NCI-H1436 treated with DMSO at 0.1 percent for 48 hours (cell line): ENCODE results near the gene WNT4.

Source experiments
- DNase-seq: peaks from one replicate; lab custom pipeline; 2025; lab: John Stamatoyannopoulos, UW

The WNT4 gene

DNA sequence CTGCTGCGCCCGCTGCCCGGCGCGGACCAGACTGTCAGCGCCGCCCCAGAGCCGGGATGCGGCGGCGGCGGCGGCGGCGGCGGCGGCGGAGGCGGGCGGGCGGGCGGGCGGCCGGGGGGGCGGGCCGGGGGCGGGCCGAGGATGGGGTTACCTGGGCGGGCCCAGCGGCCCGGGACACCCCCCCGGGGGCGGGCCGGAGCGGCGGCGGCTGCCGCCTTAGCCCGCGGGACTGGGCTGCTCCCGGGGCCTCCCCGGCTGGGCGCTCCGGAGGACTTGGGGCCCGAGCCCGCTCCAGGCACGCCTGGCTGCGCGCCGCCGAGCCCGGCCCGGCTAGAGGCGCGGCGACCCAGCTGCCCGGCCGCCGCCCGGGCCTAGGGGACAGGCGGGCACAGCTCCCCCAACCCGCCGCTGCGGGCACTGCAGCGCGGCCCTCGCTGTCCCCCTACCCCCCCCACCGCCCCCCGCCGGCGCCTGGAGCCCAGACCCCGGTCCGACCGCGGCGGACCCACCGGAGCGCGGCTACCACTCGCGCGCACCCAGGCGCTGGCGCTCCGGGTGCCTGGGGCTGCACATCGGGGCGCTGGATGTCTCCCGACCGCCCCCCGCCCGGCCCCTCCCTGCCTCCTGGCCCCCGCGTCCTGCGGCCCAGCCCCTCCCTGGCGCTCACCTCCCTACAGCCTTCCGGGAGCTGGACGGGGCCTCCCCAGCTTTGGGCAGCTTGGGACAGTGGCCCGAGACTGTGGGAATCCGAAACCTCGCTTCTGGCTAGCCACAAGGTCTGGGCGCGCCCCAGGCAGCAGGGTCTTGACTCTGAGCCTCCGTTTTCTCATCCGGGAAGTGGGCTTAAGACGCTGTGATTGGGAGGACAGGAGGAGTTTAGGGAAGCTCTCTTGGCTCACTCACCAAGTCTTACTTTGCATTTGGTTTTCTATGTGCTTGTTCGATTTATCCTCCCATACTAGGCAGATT, at the start of gene WNT4:
Gene WNT4 (minus strand): TSS at position 33 of the 969 bp plus-strand sequence. CDS start 175 bp downstream, outside the sequence.
- DNase-seq = no peak

DNA sequence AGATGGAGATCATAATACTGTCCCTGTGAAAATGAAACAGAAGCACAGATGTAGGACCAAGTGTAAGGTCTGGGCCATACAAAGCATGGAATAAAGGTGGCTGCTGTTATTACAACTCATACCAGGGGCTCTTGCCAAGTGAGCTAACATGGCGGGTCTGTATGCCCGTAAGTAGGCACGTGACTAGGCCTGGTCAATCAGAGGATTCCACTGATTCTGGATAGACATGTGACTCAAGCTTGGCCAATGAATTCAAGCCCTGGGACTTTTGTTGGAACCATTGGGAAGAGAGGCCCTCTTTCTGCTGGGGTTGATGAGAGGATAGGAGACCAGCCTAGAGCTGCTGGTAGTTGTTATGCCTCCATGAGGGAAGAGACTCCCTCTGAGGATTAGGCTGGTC, 47.8 kb upstream of the WNT4 start:
- no peak for DNase-seq

DNA sequence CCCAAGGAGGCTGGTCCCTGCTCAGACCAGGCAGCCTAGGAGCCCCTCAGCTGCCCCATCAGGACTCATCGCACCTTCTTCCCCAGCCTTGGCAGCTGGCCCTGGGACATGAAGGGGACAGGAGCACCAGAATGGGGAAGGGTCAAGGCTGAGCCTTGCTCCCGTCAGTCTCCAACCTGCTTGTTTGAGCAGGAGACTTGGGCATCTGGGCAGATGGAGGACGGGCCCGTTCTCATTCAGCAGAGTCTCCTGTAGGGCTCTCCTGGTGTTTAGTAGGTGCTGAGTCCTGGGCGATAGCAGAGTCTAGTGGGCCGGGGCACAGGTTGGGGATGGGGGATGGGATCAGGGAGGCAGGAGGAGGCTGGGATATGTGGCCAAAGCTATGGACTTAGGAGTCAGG, 47.4 kb upstream of the WNT4 start:
- no peak for DNase-seq

DNA sequence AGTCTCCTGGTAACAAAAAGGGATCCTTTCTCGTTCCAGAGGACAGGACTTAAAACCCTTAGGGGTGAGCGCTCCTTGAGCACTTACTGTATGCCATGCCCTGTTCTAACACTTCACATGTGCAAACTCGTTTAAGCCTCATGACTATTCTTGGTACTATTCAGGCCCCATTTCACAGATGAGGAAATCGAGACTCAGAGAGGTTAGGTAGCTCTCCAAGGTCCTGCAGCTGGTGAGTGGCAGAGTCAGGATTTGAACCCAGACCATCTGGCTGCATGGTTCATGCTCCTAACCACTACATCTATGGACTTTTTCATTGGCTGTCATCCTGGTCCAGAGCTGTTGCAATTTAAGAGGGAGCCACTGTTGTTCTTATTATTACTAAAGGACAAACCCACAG, 46.7 kb upstream of the WNT4 start:
- DNase-seq = no peak

DNA sequence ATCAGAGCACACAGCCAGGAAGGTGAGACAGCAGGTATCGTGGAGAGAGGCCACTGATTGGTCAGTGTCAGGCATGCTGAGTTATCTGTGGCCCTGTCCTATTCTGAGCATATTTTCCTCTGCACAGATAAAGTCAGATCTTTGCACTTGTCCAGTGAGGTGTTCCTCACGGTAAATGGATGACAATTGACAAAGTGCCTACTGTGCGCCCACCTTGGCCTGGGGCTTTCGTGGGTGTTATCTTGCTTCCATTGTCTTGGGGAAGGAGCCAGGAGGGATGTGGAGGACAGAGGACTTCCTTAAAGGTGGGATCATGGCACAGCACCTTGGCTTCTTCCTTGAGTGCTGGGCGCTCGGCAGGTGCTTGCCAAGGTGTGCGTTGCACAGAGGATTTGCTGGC, 46.0 kb upstream of the WNT4 start:
- no peak for DNase-seq

DNA sequence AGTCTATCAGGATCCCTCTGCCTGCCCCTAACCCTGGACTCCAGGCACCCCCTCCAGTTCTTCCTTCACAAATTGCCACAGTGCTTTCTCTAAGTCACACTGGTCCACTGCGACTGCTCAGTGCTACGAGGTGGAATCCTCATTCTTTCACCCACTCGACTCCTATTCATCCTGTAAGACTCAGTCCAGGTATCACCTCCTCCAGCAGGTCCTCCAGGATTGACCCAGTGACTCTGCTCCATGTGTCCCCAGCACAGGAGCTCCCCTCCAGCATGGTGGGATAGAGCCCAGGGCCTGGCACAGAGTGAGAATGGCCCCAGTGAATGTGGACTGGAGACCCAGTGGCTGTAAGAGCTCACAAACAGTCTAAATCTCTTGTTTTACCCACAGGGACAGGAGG, 45.5 kb upstream of the WNT4 start:
- DNase-seq = no peak

DNA sequence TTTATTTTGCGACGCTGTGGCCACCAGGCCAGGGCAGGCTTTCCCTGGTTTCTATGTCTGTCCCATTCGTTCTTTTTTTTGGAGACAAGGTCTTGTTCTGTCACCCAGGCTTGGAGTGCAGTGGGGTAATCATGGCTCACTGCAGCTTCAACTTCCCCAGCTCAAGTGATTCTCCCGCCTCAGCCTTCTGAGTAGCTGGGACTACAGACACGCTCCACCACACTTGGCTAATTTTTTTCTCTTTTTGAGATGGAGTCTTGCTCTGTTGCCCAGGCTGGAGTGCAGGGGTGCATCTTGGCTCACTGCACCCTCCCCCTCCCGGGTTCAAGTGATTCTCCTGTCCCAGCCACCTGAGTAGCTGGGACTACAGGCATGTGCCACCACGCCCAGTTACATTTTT, 43.4 kb upstream of the WNT4 start:
- no peak for DNase-seq

DNA sequence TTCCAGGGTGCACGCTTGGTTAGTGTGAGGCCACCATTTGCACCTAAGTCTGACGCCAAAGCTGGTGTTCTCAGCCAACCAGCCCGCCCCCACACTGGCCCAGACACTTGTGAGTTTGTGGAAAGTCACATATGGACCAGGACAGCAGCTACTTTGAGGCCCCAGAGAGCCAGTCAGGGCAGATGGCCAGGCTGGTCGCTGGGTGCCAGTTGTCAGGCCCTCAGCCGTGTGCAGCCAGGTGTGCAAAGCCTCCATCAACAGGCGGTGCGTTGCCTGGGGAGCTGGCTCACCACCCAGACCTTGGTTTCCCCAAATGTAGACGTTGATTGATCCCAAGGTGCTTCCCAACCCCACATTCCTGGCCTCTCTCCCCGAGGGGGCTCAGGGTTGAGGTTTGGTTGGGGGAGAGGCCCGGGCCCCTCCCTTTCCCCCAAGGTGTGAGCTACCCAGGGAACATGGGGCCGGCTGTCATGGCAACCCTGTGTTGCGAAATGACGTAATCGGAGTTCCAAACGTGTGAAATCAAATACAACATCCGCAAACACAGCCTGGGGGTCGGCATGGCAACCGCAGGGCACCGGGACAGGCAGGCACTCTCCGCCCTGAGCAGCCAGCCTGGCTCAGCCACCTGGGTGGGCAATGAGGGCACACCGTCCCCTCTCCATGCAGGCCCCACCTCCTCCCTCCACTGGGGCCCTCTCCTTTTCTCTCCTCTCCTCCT, 42.2 kb upstream of the WNT4 start:
- peak; percentile 2 for DNase-seq

DNA sequence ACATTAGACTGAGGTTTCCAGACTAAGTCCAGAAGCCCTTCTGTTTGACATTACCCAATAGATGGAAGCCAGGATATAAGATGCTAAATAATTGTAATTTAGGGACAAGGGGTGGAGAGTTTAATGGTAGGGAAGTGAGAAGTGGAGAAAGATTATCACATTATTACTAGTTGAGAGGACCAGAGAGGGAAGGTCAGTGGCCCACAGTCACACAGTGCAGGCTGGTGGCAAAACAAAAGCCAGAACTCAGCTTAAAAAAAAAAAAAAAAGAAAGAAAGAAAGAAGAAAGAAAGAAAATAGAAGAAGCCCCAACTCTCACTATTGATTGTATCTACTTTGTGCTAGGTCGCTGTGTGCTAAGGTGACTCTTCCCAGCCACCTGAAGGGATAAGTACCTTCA, 41.6 kb upstream of the WNT4 start:
- DNase-seq = no peak

DNA sequence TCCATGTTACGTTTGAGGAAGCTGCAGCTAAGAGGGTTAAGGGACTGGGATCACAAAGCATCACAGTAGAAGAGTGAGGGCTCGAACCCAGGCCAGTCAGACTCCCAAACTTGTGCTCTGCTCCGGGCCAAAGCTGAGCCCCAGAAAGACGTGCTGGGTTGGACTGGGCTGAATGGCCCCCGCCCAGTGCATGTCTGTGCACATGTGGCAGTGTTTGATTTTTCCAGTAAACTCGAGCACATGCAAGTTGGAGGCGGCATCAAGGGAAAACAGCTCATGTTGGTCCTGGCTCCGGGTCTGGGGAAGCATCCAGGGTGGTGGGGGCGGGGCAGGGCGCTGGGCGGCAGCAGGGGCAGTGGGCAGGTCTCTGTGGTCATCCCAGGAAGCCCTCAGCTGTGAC, 39.8 kb upstream of the WNT4 start:
- DNase-seq = no peak

DNA sequence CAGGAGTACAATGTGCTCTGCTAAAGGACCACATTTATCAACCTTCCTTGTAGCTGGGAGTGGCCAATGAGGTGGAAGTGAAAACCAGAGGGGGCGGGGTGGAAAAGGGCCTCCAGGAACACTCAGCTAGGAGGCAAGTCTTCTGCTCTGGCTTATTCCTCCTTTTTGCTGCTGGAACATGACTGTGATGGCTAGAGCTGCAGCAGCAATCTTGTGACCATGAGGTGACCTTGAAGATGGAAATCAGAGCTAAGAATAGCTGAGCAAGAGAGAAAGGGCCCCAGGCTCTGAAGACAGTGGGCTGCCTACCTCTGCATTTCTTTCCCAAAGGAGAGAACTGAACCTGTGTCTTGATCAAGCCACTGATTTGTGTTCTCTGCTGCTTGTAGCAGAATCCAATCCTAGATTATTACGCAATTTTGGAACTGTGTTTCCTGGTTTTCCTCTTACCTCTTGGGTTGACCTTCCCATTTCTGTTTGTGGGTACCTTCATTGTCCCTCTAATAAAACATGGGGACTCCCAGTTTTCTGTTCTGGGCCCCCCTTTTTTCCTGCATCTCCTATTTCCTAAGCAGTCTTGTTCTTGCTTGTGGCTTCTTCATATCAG, 36.4 kb upstream of the WNT4 start:
- no peak for DNase-seq

DNA sequence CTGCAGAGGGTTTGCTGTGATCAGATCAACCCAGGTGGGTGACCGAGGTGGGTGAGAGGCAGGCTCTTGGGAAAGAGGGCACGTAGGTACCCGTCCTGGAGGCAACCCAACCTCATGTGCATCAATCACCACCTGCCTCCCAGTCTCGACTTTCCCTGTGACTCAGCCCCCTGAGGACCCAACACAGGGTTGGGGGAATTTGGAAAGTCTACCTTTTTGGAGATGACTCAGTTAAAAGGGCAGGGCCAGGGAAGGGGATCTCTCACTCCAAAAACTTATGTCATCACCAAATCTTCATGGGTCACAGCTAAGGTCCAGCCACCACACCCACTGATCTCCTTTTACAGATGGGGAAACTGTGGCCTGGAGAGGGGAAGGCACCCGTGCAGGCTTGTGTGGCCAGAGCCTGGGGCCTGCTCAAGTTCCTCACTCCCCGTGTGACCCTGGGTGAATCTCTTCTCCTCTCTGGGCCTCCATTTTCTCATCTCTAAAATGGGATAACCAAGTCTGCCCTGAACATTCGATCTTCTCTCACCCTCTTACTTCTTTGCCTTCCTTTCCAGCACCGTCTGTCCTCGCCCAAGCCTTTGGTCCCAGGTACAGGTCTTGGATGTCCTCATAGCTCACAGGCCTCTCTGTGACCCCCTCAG, 34.6 kb upstream of the WNT4 start:
- DNase-seq = no peak

DNA sequence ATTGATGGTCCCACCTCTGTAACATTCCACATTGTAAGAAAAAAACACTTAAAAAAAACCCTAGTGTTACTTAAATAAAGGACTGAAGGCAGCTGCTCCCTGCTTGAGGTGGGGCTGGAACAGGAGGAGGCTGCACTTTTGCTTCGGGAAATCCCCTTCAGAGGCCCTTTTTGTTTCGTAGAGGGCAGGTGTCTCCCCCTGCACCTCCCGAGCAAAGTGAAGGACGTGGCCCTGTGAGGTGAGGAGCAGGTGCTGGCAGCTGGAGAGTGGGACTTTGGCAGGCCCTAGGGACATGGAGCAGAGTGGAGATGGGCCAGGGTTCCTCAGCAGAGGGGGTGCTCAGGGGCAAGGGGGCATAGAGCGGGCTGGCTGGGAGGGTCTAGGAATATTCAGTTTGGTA, 33.4 kb upstream of the WNT4 start:
- peak; percentile 41 for DNase-seq

DNA sequence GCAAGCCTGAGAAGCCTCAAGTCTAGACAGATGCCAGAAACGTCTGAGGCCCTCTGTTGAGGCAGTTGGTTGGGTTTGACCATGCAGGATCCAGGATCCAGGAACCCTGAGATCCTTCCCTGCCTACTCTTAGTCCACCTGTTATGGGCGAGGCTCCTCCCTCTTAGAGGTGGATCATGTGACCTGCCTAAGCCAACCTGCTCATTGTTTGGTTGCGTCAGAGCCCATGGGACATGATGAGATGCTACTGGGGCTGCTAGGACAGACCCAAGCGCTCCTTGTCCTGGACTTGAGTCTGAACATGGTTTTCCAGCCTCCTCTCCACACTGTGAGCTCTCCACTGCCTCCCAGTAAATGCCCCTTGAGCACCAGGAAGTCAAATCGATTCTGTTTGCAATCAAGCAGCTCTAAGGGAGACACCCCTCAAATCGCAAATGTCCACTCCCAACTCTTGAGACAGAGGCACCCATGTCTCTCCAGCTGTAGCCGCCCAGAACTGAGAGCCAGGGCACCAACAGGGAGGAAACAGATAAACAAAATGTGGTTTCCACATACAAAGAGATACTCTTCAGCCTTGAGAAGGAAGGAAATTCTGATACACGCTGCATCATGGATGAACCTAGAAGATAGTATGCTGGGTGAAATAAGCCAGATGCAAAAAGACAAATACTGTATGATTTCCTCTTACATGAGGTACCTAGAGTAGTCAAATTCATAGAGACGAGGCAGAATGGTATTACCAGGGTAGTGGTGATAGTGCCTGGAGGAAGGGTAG, 31.7 kb upstream of the WNT4 start:
- DNase-seq = no peak

DNA sequence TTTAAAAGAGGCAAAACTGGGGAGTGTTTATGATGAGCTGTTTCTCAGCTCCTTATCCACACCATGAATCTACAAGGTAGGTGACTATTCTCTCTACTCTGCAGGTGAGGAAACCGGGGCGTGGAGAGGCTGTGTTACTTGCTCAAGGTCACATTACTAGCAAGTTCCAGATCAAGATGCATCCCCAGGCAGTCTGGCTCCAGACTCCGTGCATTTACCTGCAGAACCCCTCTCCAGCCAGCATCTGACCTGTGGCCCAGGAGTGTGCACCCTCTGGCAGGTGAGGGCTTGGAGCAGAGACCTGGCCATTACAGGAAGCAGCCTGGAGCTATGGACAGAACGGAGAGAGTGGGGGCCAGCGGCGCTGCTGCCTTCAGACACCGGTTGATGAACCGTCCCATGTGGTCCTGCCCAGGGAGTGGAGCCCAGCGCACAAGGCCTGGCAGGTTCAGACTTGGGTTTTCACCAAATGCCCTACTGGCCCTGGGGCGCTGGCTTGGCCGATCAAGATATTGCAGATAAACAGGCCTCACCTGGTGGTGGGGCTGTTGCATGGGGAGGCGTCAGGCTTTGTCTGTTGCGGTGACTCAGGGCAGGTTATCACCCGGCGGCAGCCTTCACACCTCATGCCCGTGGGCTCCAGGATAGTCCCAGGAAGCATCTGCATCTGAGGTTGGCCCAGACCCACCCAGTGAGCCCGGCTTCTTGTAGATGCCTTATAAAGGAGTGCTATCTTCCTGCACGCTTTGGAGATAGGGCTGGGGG, 29.2 kb upstream of the WNT4 start:
- DNase-seq = no peak

DNA sequence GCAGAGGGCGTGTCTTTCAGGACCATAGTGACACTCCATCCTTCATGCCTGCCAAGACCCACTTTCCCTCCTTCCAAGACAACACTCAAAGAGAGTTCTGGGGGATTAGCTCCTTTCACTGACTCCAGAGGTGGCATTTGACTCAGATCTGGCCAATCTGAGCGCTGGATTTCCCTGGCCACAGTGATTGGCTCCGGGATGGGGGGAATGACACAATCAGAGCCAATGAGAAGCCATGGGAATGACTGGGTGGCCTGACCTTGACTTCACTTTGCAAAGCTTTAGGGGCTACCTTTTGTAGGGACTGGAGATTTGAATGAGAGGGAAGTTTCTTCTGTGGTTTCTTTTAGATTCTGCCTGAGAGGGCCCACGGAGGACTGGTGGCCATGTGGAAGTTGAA, 26.9 kb upstream of the WNT4 start:
- no peak for DNase-seq

DNA sequence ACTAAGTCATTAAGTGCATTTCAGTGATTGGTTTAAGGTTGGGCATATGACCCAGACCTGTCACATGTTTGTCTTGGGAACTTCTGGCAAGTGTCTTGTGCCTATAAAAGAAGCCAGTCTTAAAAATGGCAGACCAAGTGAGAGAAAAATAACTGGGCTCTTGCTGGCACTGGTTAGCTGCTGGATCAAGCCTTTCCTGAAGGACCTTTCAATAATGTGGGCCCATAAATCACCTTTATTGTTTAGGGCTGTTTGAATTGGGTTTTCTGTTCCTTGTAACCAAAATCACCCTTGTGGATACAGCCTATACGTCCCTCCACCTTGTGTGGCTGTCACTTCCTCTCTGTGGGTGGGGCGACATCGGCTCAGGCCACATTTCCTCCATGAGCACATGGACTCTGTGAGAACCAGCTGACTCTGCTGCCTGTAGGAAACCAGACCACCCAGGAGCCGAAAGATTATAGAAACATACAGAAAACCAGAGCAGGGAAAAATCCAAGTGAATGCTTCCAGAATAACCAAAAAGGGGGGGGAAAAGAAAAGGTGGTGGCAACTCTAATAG, 25.6 kb upstream of the WNT4 start:
- no peak for DNase-seq

DNA sequence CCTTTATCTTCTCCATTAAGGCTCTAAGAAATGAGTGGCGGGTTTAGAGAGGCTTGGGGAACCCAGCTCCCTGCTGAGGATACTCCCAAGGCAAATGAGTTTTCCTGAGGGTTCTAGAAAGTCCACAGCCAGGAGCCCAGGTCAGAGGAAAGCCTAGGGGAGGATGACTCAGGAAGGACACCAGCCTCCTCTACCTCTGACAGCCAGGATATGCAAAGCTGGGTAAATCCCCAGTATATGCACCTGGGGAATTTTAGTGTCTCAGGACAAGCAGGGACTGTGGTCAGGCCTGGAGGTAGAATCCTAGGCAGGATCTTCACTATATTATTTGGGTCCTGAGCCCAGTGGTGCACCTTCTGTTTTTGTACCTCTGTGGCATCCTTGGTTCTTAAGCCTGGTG, 23.5 kb upstream of the WNT4 start:
- no peak for DNase-seq

DNA sequence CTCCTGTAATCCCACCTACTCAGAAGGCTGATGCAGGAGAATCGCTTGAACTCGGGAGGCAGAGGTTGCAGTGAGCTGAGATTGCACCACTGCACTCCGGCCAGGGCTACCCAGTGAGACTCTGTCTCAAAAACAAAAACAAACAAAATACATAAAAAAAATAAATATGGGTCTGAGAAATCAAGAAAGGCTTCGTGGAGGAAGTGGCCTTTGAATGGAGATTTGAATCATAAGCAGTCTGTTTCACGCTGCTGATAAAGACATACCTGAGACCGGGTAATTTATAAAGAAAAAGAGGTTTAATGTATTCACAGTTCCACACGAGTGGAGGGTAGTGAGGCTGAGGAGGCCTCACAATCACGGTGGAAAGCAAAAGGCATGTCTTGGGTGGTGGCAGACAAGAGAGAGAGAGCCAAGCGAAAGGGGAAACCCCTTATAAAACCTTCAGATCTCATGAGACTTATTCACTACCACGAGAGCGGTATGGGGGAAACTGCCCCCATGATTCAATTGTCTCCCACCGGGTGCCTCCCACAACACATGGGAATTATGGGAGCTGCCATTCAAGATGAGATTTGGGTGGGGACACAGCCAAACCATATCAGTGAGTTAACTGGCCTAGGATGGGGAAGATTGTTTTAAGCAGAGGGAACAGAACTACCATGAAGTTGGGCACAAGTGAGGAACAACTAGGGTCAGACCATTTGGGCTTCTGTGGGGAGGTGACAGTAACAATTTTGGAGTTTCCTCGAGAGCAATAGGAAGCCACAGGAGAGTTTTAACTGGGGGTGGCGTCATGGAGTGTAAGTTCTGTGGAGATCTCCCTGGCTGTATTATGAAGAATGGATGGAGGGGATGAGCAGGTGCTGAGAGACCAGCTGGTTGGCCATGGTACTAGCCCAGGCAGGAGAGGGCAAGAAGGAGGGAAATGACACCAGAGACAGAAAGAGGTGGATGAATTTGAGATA, 22.2 kb upstream of the WNT4 start:
- DNase-seq = no peak
